HCT116 (cell line): ENCODE results near the gene TRIM41. TPM values are rescaled to one million over a fixed set of nuclear protein-coding genes. Genes with fewer than 3 reads are reported as not detected.

ENCODE experiments used
- ATAC-seq: fragments of 200-7000 bp; cut with Tn5 transposase; 2 replicates; pipeline ENCODE4 v1.9.1; 2020; ENCODE audit warnings: mild to moderate bottlenecking, moderate library complexity
- BruUV-seq: library from RNA; stranded (reverse); fragments of 400-500 nt; replicated peaks from 2 replicates; lab custom pipeline; 2021; lab: Mats Ljungman, UMichigan
- CTCF ChIA-PET: fragments of 300-600 bp; sonication (Branson Sonifier 250); formaldehyde crosslinking; loops from one replicate; lab custom pipeline; 2021; ENCODE audit warnings: antibody characterized with exemption; lab: Charles Lee
- POLR2A ChIA-PET: fragments of 300-600, 350-600 bp; sonication (Branson Sonifier 250); formaldehyde crosslinking; loops from one replicate; lab custom pipeline; 2021; ENCODE audit warnings: antibody characterized with exemption; lab: Charles Lee
- RAD21 ChIA-PET, 2 experiments: fragments of 300-600 bp; sonication (Branson Sonifier 250); formaldehyde crosslinking; loops; one replicate each; lab custom pipeline; 2023; ENCODE audit warnings: low total read pairs in 2 of 2; ENCODE audit not compliant: uncharacterized antibody in 2 of 2, unreplicated experiment in 2 of 2, low non-redundant PET in 1 of 2; lab: Charles Lee
- DNase-seq: peaks from one replicate; pipeline ENCODE4 v3.0.0-alpha.2; 2010; ENCODE audit warnings: low read depth, low spot score
- H2AFZ ChIP-seq: fragments of 200-600 bp; shearing (Covaris generic), sonication (generic); 2 replicates; pipeline ENCODE4 v1.6.1; 2017; ENCODE audit warnings: low read depth, mixed run types, mixed read lengths, antibody characterized with exemption, low read length; ENCODE audit not compliant: poor library complexity, severe bottlenecking
- H3K27ac ChIP-seq: 2 replicates; pipeline ENCODE4 v1.5.1; 2012; ENCODE audit warnings: low read depth, low read length
- H3K27me3 ChIP-seq: fragments of 200-600 bp; sonication (generic); 2 replicates; pipeline ENCODE4 v1.6.1; 2016; ENCODE audit warnings: mixed run types, low read length, mixed read lengths; ENCODE audit not compliant: insufficient read depth
- H3K36me3 ChIP-seq, 2 experiments: fragments of 200-500 bp in 1 of 2; fragments of 200-600 bp in 1 of 2; sonication (Bioruptor generic) in 1 of 2; sonication (generic) in 1 of 2; 2 replicates each; pipeline versions ENCODE4 v1.5.1 to v1.6.1; 2014 to 2016; ENCODE audit warnings: low read length in 2 of 2, inconsistent platforms in 1 of 2, mixed read lengths in 1 of 2, mixed run types in 1 of 2; ENCODE audit not compliant: insufficient read depth in 2 of 2, control insufficient read depth in 1 of 2
- H3K4me1 ChIP-seq, 2 experiments: fragments of 200-600 bp in 1 of 2; sonication (generic) in 1 of 2; 2 replicates each; pipeline versions ENCODE4 v1.5.1 to v1.6.1; 2012 to 2017; ENCODE audit warnings: low read length in 2 of 2, inconsistent platforms in 1 of 2, mild to moderate bottlenecking in 1 of 2, mixed read lengths in 1 of 2, mixed run types in 1 of 2, moderate library complexity in 1 of 2; ENCODE audit not compliant: insufficient read depth in 2 of 2, control insufficient read depth in 1 of 2
- H3K4me2 ChIP-seq: fragments of 200-600 bp; sonication (generic); 2 replicates; pipeline ENCODE4 v1.6.1; 2017; ENCODE audit warnings: mixed run types, low read length, mixed read lengths
- H3K4me3 ChIP-seq, 2 experiments: fragments of 200-600 bp in 1 of 2; sonication (generic) in 1 of 2; replicated peaks in 1 of 2; 2 replicates each; pipeline ENCODE4 v1.5.1; 2011 to 2016; ENCODE audit warnings: low read length in 2 of 2, control low read depth in 1 of 2, low read depth in 1 of 2, mild to moderate bottlenecking in 1 of 2, mixed read lengths in 1 of 2, mixed run types in 1 of 2
- H3K79me2 ChIP-seq: fragments of 200-600 bp; sonication (generic); 2 replicates; pipeline ENCODE4 v1.6.1; 2017; ENCODE audit warnings: mild to moderate bottlenecking, mixed run types, low read length, moderate library complexity, mixed read lengths; ENCODE audit not compliant: insufficient read depth
- H3K9ac ChIP-seq: fragments of 200-600 bp; sonication (generic); 2 replicates; pipeline ENCODE4 v1.6.1; 2016; ENCODE audit warnings: low read length, mixed read lengths
- H3K9me2 ChIP-seq: fragments of 200-600 bp; sonication (generic), shearing (Covaris generic); 2 replicates; pipeline ENCODE4 v1.6.1; 2017; ENCODE audit warnings: mixed run types, mild to moderate bottlenecking, moderate library complexity; ENCODE audit not compliant: insufficient read depth
- H3K9me3 ChIP-seq, 2 experiments: fragments of 200-500 bp in 1 of 2; fragments of 200-600 bp in 1 of 2; sonication (Bioruptor generic) in 1 of 2; sonication (generic) in 1 of 2; 2 replicates each; pipeline ENCODE4 v1.6.1; 2014 to 2017; ENCODE audit warnings: low read length in 2 of 2, mixed read lengths in 2 of 2, inconsistent platforms in 1 of 2, low read depth in 1 of 2, mild to moderate bottlenecking in 1 of 2, mixed run types in 1 of 2, moderate library complexity in 1 of 2; ENCODE audit not compliant: control insufficient read depth in 1 of 2, insufficient read depth in 1 of 2
- H4K20me1 ChIP-seq: fragments of 200-600 bp; sonication (generic), shearing (Covaris generic); 2 replicates; pipeline ENCODE4 v1.6.1; 2017; ENCODE audit warnings: mixed run types, mild to moderate bottlenecking, moderate library complexity; ENCODE audit not compliant: insufficient read depth
- CEBPB ChIP-seq: IDR thresholded peaks from 2 replicates; pipeline ENCODE4 v1.6.1; 2012; ENCODE audit warnings: low read depth
- EZH2 ChIP-seq: fragments of 200-600 bp; sonication (generic); IDR thresholded peaks from 2 replicates; pipeline ENCODE4 v1.6.1; 2017; ENCODE audit warnings: antibody characterized with exemption, mixed run types
- JUND ChIP-seq: IDR thresholded peaks from 2 replicates; pipeline ENCODE4 v1.6.1; 2012
- POLR2AphosphoS5 ChIP-seq: IDR thresholded peaks from 2 replicates; pipeline ENCODE4 v1.6.1; 2011; ENCODE audit warnings: mild to moderate bottlenecking, low read depth, low read length, moderate library complexity
- SIN3A ChIP-seq: IDR thresholded peaks from 2 replicates; pipeline ENCODE4 v1.6.1; 2012; ENCODE audit warnings: low read depth
- TCF7L2 ChIP-seq: IDR thresholded peaks from 2 replicates; pipeline ENCODE4 v1.7.0; 2011; ENCODE audit warnings: borderline replicate concordance, inconsistent platforms; ENCODE audit not compliant: insufficient read depth, insufficient read length; ENCODE audit errors: extremely low read depth
- YY1 ChIP-seq: IDR thresholded peaks from 2 replicates; pipeline ENCODE4 v1.6.1; 2011; ENCODE audit warnings: low read length, low read depth, moderate library complexity, mild to moderate bottlenecking; ENCODE audit not compliant: insufficient replicate concordance; ENCODE audit errors: extremely low read depth
- ZFX ChIP-seq: fragments of 450-650 bp; IDR thresholded peaks from 2 replicates; pipeline ENCODE4 v1.6.1; 2017
- ZNF274 ChIP-seq: fragments of 200-500 bp; sonication (Bioruptor generic); IDR thresholded peaks from 2 replicates; pipeline ENCODE4 v1.6.1; 2014; ENCODE audit warnings: mild to moderate bottlenecking, low read depth, low read length, inconsistent platforms
- intact Hi-C: fragments of 100-400 bp; cut with micrococcal nuclease; formaldehyde crosslinking; loops from 2 replicates; pipeline ENCODE4 v1.10.0; 2022
- total RNA-seq: library from RNA; stranded (reverse); gene quantifications from one replicate; pipeline ENCODE4 v1.2.1, GENCODE V29; 2021; ENCODE audit not compliant: unreplicated experiment
- TF ChIP-seq, protein P1 (sequence below): IDR thresholded peaks from 2 replicates; pipeline ENCODE4 v1.6.1; 2012
- TF ChIP-seq, protein P2 (sequence below), 3 experiments: fragments of 200-600 bp in 1 of 3; sonication (generic) in 1 of 3; IDR thresholded peaks in 2 of 3; conservative IDR thresholded peaks in 1 of 3; 2 replicates each; pipeline ENCODE4 v1.5.1; 2012 to 2017; ENCODE audit warnings: low read depth in 2 of 3, low read length in 2 of 3, antibody characterized with exemption in 1 of 3, borderline replicate concordance in 1 of 3, control low read depth in 1 of 3, mild to moderate bottlenecking in 1 of 3, mixed read lengths in 1 of 3, mixed run types in 1 of 3, moderate library complexity in 1 of 3; ENCODE audit not compliant: insufficient read depth in 1 of 3

TRIM41 gene
- total RNA-seq, 1 experiment from 2014 or later, result 51.8 TPM

GRCh38 chr5:181199881-181200638 lies 23.0 kb upstream of the TRIM41 start:
- Histone ChIP-seq H3K4me1 (peaks cover 5 to 10% of the 10 kb centered on the region in 2 experiments; a peak in 2 of 4 replicates), H2AFZ (no peak overlapping the region), H4K20me1 (no peaks in the 10 kb centered on the region), H3K36me3 (no peaks in the 10 kb centered on the region), H3K9ac (no peak overlapping the region), H3K4me2 (no peak overlapping the region), H3K27me3 (no peaks in the 10 kb centered on the region), H3K27ac (no peak overlapping the region), H3K4me3 (no peak overlapping the region), H3K9me3 (no peaks in the 10 kb centered on the region), H3K79me2 (no peaks in the 10 kb centered on the region; the same call in 1 of the 2 replicates), H3K9me2 (no peaks in the 10 kb centered on the region)
- POLR2A ChIA-PET, result no interaction called here
- intact Hi-C loops, result no loop called here
- RAD21 ChIA-PET, result no interaction called here
- DNase-seq (no peak), ATAC-seq (no peak)
- TF ChIP-seq CEBPB (no peak), ZNF274 (no peak), SIN3A (no peak), ZFX (no peak), JUND (no peak), YY1 (no peak), TCF7L2 (no peak), POLR2AphosphoS5 (no peak), EZH2 (no peak)
- TF ChIP-seq, protein P1, sequence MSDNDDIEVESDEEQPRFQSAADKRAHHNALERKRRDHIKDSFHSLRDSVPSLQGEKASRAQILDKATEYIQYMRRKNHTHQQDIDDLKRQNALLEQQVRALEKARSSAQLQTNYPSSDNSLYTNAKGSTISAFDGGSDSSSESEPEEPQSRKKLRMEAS, result no peak
- TF ChIP-seq, protein P2, sequence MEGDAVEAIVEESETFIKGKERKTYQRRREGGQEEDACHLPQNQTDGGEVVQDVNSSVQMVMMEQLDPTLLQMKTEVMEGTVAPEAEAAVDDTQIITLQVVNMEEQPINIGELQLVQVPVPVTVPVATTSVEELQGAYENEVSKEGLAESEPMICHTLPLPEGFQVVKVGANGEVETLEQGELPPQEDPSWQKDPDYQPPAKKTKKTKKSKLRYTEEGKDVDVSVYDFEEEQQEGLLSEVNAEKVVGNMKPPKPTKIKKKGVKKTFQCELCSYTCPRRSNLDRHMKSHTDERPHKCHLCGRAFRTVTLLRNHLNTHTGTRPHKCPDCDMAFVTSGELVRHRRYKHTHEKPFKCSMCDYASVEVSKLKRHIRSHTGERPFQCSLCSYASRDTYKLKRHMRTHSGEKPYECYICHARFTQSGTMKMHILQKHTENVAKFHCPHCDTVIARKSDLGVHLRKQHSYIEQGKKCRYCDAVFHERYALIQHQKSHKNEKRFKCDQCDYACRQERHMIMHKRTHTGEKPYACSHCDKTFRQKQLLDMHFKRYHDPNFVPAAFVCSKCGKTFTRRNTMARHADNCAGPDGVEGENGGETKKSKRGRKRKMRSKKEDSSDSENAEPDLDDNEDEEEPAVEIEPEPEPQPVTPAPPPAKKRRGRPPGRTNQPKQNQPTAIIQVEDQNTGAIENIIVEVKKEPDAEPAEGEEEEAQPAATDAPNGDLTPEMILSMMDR (IDR thresholded peaks at IDR 0.05 in 2 of 3, conservative IDR thresholded peaks at IDR 0.05 in 1 of 3; ENCODE audit: borderline replicate concordance in 1 of 3, insufficient read depth in 1 of 3, low read depth in 2 of 3, low read length in 2 of 3), result no peak
- no TSS peak for BruUV-seq
- CTCF ChIA-PET, result no interaction called here
